Activated CD8-positive, alpha-beta T cell treated with anti-CD3 and anti-CD28 coated beads for 36 hours (primary cell): Measurements from ENCODE around the gene MRPL12. TPM values are rescaled to one million over a fixed set of nuclear protein-coding genes. Genes with fewer than 3 reads are reported as not detected.
"Not testable (repeated sequence)": the region's sequence is repeated elsewhere in the genome, so short reads cannot be mapped to it uniquely, and the experiment has no call there.

ENCODE experiments used
- ATAC-seq: fragments of 200-7000 bp; cut with Tn5 transposase; one replicate; pipeline ENCODE4 v1.10.0; 2021; ENCODE audit warnings: mild to moderate bottlenecking, moderate library complexity
- CTCF ChIA-PET: fragments of 350-600 bp; sonication (Branson Sonifier 250); formaldehyde crosslinking; loops from one replicate; lab custom pipeline; 2021; ENCODE audit warnings: antibody characterized with exemption; lab: Charles Lee
- POLR2A ChIA-PET: fragments of 350-600 bp; sonication (Branson Sonifier 250); formaldehyde crosslinking; loops from one replicate; lab custom pipeline; 2021; ENCODE audit warnings: antibody characterized with exemption; lab: Charles Lee
- DNase-seq: peaks from one replicate; pipeline ENCODE4 v3.0.0-alpha.2; 2020
- H3K27ac Mint-ChIP-seq: one replicate; pipeline ENCODE4 v1.8.0; 2021; ENCODE audit warnings: mild to moderate bottlenecking, mixed read lengths
- H3K27me3 Mint-ChIP-seq: one replicate; pipeline ENCODE4 v1.8.0; 2021; ENCODE audit warnings: mixed read lengths
- H3K36me3 Mint-ChIP-seq: one replicate; pipeline ENCODE4 v1.8.0; 2021; ENCODE audit warnings: low read depth, mixed read lengths
- H3K4me1 Mint-ChIP-seq: one replicate; pipeline ENCODE4 v1.8.0; 2021; ENCODE audit warnings: low read depth, mixed read lengths
- H3K4me3 Mint-ChIP-seq: one replicate; pipeline ENCODE4 v1.8.0; 2021; ENCODE audit warnings: mild to moderate bottlenecking, moderate library complexity, mixed read lengths
- H3K9me3 Mint-ChIP-seq: one replicate; pipeline ENCODE4 v1.8.0; 2021; ENCODE audit warnings: mixed read lengths
- CTCF ChIP-seq: fragments of 200-600 bp; IDR thresholded peaks from one replicate; pipeline ENCODE4 v1.8.0; 2022; ENCODE audit warnings: antibody characterized with exemption, mild to moderate bottlenecking
- intact Hi-C: fragments of 100-400 bp; cut with micrococcal nuclease; formaldehyde crosslinking; loops from one replicate; pipeline ENCODE4 v1.10.0; 2022
- total RNA-seq, 2 experiments: library from RNA; stranded (reverse); gene quantifications; one replicate each; pipeline ENCODE4 v1.2.3, GENCODE V29; 2021

MRPL12 gene
- total RNA-seq, 2 experiments from 2014 or later = 149 to 152 TPM

GRCh38 chr17:81672504-81672903 is 30.7 kb upstream of the MRPL12 start:
- Mint-ChIP-seq H3K9me3 (no peaks in the 10 kb centered on the region), H3K27me3 (no peaks in the 10 kb centered on the region), H3K4me1 (peaks cover 18% of the 10 kb centered on the region), H3K4me3 (no peak overlapping the region), H3K36me3 (peaks cover 50% of the 10 kb centered on the region), H3K27ac (no peak overlapping the region)
- ATAC-seq (no peak), DNase-seq (no peak)
- TF ChIP-seq CTCF = no peak
- POLR2A ChIA-PET = interaction anchor here (1.2 to 4.0 kb wide), 2 partner anchors 11 to 43 kb away, joined by 5 to 27 read pairs; partner anchors contain the start of genes ARL16 and HGS
- CTCF ChIA-PET = no interaction called here
- intact Hi-C loops = no loop called here

GRCh38 chr17:81672954-81673353 is 30.2 kb upstream of the MRPL12 start:
- DNase-seq = no peak
- Mint-ChIP-seq H3K4me3 (no peak overlapping the region), H3K4me1 (peaks cover 13% of the 10 kb centered on the region), H3K9me3 (no peaks in the 10 kb centered on the region), H3K27ac (no peak overlapping the region), H3K36me3 (peaks cover 46% of the 10 kb centered on the region), H3K27me3 (no peaks in the 10 kb centered on the region)
- POLR2A ChIA-PET = interaction anchor here (1.0 to 4.0 kb wide), 3 partner anchors 11 to 44 kb away, joined by 4 to 27 read pairs (median 5); partner anchors contain the start of genes ARL16 and HGS
- CTCF ChIA-PET = no interaction called here
- TF ChIP-seq CTCF = no peak
- no peak for ATAC-seq
- intact Hi-C loops = no loop called here

- Mint-ChIP-seq H3K27ac (no peak overlapping the region), H3K9me3 (no peaks in the 10 kb centered on the region), H3K27me3 (no peaks in the 10 kb centered on the region), H3K4me3 (no peak overlapping the region), H3K36me3 (peaks cover 39% of the 10 kb centered on the region), H3K4me1 (peaks cover 7% of the 10 kb centered on the region)
- POLR2A ChIA-PET = interaction anchor here (0.6 to 1.2 kb wide), 7 partner anchors 8 to 306 kb away, joined by 3 to 7 read pairs (median 4); partner anchors contain the start of genes ARL16, HGS and MRPL12
- intact Hi-C loops = no loop called here
- no peak for TF ChIP-seq CTCF
- CTCF ChIA-PET = interaction anchor here (2.5 kb wide), 1 partner anchor 11 kb away, joined by 11 read pairs; the partner anchor contains the start of genes ARL16 and HGS
- DNase-seq (no peak), ATAC-seq (no peak)
Observed at GRCh38 chr17:81673561-81674258, 29.5 kb upstream of the MRPL12 start.

GRCh38 chr17:81675515-81676221 is 27.5 kb upstream of the MRPL12 start:
- H3K27me3 Mint-ChIP-seq, H3K27ac Mint-ChIP-seq, ATAC-seq, intact Hi-C loops, H3K9me3 Mint-ChIP-seq, H3K4me3 Mint-ChIP-seq, H3K4me1 Mint-ChIP-seq: not testable (repeated sequence)
- H3K36me3 Mint-ChIP-seq = peaks cover 29% of the 10 kb centered on the region
- peak; percentile 48 for DNase-seq
- ChIA-PET POLR2A (interaction anchor here (1.1 to 2.0 kb wide), 2 partner anchors 9 to 27 kb away, joined by 3 to 7 read pairs; partner anchors contain the start of genes CCDC137 and OXLD1), CTCF (interaction anchor here (0.7 to 2.5 kb wide), 7 partner anchors 9 to 38 kb away, joined by 3 to 11 read pairs (median 3); partner anchors contain the start of genes ARL16, HGS and PDE6G)
- peak; percentile 70 for TF ChIP-seq CTCF
